Measurements from ENCODE around the gene CREBZF.

- TF ChIP-seq CTCF (conservative IDR thresholded peaks at IDR 0.05), result no peak
- TF ChIP-seq EZH2 (IDR thresholded peaks at IDR 0.05; ENCODE audit: low read depth), result no peak
Observed at GRCh38 chr11:85620256-85620655, 44.7 kb downstream of the CREBZF start.
